ENCODE measurements around the gene MYZAP. TPM values are rescaled to one million over a fixed set of nuclear protein-coding genes. Genes with fewer than 3 reads are reported as not detected.

Gene MYZAP
- total and polyA plus RNA-seq, 2 of the 13 experiments (the other 11 are each of a cell fraction or from before 2014, with no cell fraction given), result not detected

DNA sequence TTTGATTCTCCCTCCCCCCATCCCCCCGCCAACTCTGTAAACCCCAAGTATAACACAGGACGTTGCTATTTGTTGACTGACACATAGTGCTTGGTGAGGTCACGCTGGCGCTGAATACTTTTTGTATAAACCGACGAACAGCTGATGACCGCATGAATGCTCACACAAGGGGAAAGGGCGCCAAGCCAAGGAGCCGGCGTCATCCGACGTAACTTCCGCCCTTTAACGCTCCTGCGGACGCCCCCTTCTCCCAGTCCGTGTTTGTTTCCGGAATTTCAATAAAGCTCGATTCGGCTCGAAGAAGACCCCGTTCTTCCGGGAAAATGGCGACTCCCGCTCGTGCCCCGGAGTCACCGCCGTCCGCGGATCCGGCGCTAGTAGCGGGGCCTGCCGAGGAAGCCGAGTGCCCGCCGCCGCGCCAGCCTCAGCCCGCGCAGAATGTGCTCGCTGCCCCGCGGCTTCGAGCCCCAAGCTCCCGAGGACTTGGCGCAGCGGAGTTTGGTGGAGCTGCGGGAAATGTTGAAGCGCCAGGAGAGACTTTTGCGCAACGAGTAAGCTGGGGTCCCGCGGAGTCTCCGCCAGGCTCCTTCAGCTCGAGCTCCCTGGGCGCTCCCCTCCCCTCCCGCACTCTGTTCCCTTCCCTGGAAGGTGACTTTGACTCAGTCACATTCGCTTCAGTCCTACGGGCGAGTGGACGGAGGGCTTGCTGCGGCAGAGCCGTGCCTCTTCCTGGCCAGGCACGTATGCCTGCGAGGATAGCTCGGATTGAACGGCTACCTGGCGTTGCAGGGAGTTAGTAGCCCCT, 114.9 kb downstream of the MYZAP start, which contains the start of gene POLR2M (continued):
- TF ChIP-seq BATF2 (CRISPR knock-in tag; IDR thresholded peaks at IDR 0.05), result peak; percentile 32; the same call in 1 of the 2 replicates
- no peak for TF ChIP-seq ZBTB37 (CRISPR knock-in tag; IDR thresholded peaks at IDR 0.05)
- TF ChIP-seq ZNF713 (CRISPR knock-in tag; IDR thresholded peaks at IDR 0.05), result no peak
- no peak for TF ChIP-seq U2AF2 (IDR thresholded peaks at IDR 0.05; ENCODE audit: low read depth, low read length)
- no peak for TF ChIP-seq SCMH1 (CRISPR knock-in tag; IDR thresholded peaks at IDR 0.05; ENCODE audit: borderline replicate concordance)
- TF ChIP-seq ZNF513 (CRISPR knock-in tag; conservative IDR thresholded peaks at IDR 0.05), result no peak
- peak; percentile 90 for TF ChIP-seq YEATS2 (CRISPR knock-in tag; IDR thresholded peaks at IDR 0.05; ENCODE audit: borderline replicate concordance)
- TF ChIP-seq EZH2 (conservative IDR thresholded peaks at IDR 0.05; ENCODE audit: low read depth, low read length), result 0 out of 2 replicates have a peak, but pooled peaks have one; percentile 52
- TF ChIP-seq NFKBIZ (CRISPR knock-in tag; IDR thresholded peaks at IDR 0.05), result no peak
- peak; percentile 68; the same call in 1 of the 2 replicates for TF ChIP-seq ZNF788 (CRISPR knock-in tag; IDR thresholded peaks at IDR 0.05; ENCODE audit: borderline replicate concordance)
- no peak for TF ChIP-seq KDM6A (CRISPR knock-in tag; IDR thresholded peaks at IDR 0.05; ENCODE audit: low read depth)
- no peak for TF ChIP-seq ZNF672 (CRISPR knock-in tag; IDR thresholded peaks at IDR 0.05)
- TF ChIP-seq ZFAT (CRISPR knock-in tag; conservative IDR thresholded peaks at IDR 0.05), result no peak
- TF ChIP-seq KLF6 (CRISPR knock-in tag; IDR thresholded peaks at IDR 0.05), result peak; percentile 48; the same call in 1 of the 2 replicates
- TF ChIP-seq ZNF547 (CRISPR knock-in tag; IDR thresholded peaks at IDR 0.05), result peak; percentile 72; the same call in 1 of the 2 replicates
- TF ChIP-seq DDIT3 (CRISPR knock-in tag; IDR thresholded peaks at IDR 0.05), result no peak
- TF ChIP-seq, protein P1, sequence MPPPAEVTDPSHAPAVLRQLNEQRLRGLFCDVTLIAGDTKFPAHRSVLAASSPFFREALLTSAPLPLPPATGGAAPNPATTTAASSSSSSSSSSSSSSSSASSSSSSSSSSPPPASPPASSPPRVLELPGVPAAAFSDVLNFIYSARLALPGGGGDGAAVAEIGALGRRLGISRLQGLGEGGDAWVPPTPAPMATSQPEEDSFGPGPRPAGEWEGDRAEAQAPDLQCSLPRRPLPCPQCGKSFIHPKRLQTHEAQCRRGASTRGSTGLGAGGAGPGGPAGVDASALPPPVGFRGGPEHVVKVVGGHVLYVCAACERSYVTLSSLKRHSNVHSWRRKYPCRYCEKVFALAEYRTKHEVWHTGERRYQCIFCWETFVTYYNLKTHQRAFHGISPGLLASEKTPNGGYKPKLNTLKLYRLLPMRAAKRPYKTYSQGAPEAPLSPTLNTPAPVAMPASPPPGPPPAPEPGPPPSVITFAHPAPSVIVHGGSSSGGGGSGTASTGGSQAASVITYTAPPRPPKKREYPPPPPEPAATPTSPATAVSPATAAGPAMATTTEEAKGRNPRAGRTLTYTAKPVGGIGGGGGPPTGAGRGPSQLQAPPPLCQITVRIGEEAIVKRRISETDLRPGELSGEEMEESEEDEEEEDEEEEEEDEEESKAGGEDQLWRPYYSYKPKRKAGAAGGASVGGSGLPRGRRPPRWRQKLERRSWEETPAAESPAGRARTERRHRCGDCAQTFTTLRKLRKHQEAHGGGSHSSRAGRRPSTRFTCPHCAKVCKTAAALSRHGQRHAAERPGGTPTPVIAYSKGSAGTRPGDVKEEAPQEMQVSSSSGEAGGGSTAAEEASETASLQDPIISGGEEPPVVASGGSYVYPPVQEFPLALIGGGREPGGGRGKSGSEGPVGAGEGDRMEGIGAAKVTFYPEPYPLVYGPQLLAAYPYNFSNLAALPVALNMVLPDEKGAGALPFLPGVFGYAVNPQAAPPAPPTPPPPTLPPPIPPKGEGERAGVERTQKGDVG (CRISPR knock-in tag; IDR thresholded peaks at IDR 0.05; ENCODE audit: borderline replicate concordance), result peak; percentile 39; the same call in 1 of the 2 replicates
- TF ChIP-seq GABPA (IDR thresholded peaks at IDR 0.05; ENCODE audit: low read depth, low read length), result peak; percentile 78
- peak; percentile 96 for TF ChIP-seq GABPA (CRISPR knock-in tag; IDR thresholded peaks at IDR 0.05; ENCODE audit: low read depth)
- TF ChIP-seq NCOA5 (CRISPR knock-in tag; IDR thresholded peaks at IDR 0.05), result no peak
- peak; percentile 66; the same call in 1 of the 2 replicates for TF ChIP-seq GFI1 (CRISPR knock-in tag; IDR thresholded peaks at IDR 0.05; ENCODE audit: borderline replicate concordance)
- TF ChIP-seq GATAD2A (CRISPR knock-in tag; IDR thresholded peaks at IDR 0.05), result peak; percentile 49
- TF ChIP-seq NFIC (IDR thresholded peaks at IDR 0.05; ENCODE audit: low read length), result no peak
